ENCODE data around the gene TUSC2.

TUSC2 gene

GRCh38 chr3:50350213-50350526, 22.1 kb upstream of the TUSC2 start:
- no peak for DNase-seq (ENCODE audit: low read depth in 1 of 2, low spot score in 1 of 2)
- H3K27ac ChIP-seq (replicated peaks), result peak overlapping the region; percentile 94
- no peaks in the 10 kb centered on the region for H3K27me3 ChIP-seq (ENCODE audit: insufficient read depth, poor library complexity, severe bottlenecking)
- H3K4me3 ChIP-seq (replicated peaks; ENCODE audit: insufficient read depth, low read length), result peak overlapping the region; percentile 58
- TF ChIP-seq GABPA (IDR thresholded peaks at IDR 0.05; ENCODE audit: low read depth) (no peak), POLR2AphosphoS5 (IDR thresholded peaks at IDR 0.05; ENCODE audit: low read depth) (no peak), SPI1 (IDR thresholded peaks at IDR 0.05; ENCODE audit: borderline replicate concordance, low read depth) (no peak)
- TF ChIP-seq, protein P1, sequence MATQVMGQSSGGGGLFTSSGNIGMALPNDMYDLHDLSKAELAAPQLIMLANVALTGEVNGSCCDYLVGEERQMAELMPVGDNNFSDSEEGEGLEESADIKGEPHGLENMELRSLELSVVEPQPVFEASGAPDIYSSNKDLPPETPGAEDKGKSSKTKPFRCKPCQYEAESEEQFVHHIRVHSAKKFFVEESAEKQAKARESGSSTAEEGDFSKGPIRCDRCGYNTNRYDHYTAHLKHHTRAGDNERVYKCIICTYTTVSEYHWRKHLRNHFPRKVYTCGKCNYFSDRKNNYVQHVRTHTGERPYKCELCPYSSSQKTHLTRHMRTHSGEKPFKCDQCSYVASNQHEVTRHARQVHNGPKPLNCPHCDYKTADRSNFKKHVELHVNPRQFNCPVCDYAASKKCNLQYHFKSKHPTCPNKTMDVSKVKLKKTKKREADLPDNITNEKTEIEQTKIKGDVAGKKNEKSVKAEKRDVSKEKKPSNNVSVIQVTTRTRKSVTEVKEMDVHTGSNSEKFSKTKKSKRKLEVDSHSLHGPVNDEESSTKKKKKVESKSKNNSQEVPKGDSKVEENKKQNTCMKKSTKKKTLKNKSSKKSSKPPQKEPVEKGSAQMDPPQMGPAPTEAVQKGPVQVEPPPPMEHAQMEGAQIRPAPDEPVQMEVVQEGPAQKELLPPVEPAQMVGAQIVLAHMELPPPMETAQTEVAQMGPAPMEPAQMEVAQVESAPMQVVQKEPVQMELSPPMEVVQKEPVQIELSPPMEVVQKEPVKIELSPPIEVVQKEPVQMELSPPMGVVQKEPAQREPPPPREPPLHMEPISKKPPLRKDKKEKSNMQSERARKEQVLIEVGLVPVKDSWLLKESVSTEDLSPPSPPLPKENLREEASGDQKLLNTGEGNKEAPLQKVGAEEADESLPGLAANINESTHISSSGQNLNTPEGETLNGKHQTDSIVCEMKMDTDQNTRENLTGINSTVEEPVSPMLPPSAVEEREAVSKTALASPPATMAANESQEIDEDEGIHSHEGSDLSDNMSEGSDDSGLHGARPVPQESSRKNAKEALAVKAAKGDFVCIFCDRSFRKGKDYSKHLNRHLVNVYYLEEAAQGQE (IDR thresholded peaks at IDR 0.05; ENCODE audit: insufficient replicate concordance, low read depth), result no peak
- TF ChIP-seq, protein P2, sequence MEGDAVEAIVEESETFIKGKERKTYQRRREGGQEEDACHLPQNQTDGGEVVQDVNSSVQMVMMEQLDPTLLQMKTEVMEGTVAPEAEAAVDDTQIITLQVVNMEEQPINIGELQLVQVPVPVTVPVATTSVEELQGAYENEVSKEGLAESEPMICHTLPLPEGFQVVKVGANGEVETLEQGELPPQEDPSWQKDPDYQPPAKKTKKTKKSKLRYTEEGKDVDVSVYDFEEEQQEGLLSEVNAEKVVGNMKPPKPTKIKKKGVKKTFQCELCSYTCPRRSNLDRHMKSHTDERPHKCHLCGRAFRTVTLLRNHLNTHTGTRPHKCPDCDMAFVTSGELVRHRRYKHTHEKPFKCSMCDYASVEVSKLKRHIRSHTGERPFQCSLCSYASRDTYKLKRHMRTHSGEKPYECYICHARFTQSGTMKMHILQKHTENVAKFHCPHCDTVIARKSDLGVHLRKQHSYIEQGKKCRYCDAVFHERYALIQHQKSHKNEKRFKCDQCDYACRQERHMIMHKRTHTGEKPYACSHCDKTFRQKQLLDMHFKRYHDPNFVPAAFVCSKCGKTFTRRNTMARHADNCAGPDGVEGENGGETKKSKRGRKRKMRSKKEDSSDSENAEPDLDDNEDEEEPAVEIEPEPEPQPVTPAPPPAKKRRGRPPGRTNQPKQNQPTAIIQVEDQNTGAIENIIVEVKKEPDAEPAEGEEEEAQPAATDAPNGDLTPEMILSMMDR (IDR thresholded peaks at IDR 0.05; ENCODE audit: insufficient read depth, low read length), result no peak

GRCh38 chr3:50347187-50347813, 19.3 kb upstream of the TUSC2 start:
- TF ChIP-seq, protein P2 (IDR thresholded peaks at IDR 0.05; ENCODE audit: insufficient read depth, low read length), result peak; percentile 23
- TF ChIP-seq, protein P1 (IDR thresholded peaks at IDR 0.05; ENCODE audit: insufficient replicate concordance, low read depth), result no peak
- TF ChIP-seq POLR2AphosphoS5 (IDR thresholded peaks at IDR 0.05; ENCODE audit: low read depth) (no peak), GABPA (IDR thresholded peaks at IDR 0.05; ENCODE audit: low read depth) (no peak)
- DNase-seq (ENCODE audit: low read depth in 1 of 2, low spot score in 1 of 2), result peak in 1 of 2 experiments; percentile 73
- Histone ChIP-seq H3K27ac (replicated peaks) (no peak overlapping the region), H3K27me3 (ENCODE audit: insufficient read depth, poor library complexity, severe bottlenecking) (no peaks in the 10 kb centered on the region), H3K4me3 (replicated peaks; ENCODE audit: insufficient read depth, low read length) (no peak overlapping the region)

GRCh38 chr3:50345586-50346234, 17.7 kb upstream of the TUSC2 start, which contains the start of gene ZMYND10:
ZMYND10 (minus strand) TSS chr3:50345732; CDS start chr3:50345579, 153 bp downstream.
- Histone ChIP-seq H3K27me3 (ENCODE audit: insufficient read depth, poor library complexity, severe bottlenecking) (no peaks in the 10 kb centered on the region), H3K4me3 (replicated peaks; ENCODE audit: insufficient read depth, low read length) (peak within 1 kb of the TSS; percentile 39), H3K27ac (replicated peaks) (0 out of 2 replicates have a peak within 1 kb of the TSS, but pooled peaks have one; percentile 32)
- DNase-seq (ENCODE audit: low read depth in 1 of 2, low spot score in 1 of 2), result peak in 1 of 2 experiments; percentile 74
- TF ChIP-seq POLR2AphosphoS5 (IDR thresholded peaks at IDR 0.05; ENCODE audit: low read depth) (no peak), GABPA (IDR thresholded peaks at IDR 0.05; ENCODE audit: low read depth) (no peak), SPI1 (IDR thresholded peaks at IDR 0.05; ENCODE audit: borderline replicate concordance, low read depth) (no peak)
- TF ChIP-seq, protein P2 (IDR thresholded peaks at IDR 0.05; ENCODE audit: insufficient read depth, low read length), result no peak
- TF ChIP-seq, protein P1 (IDR thresholded peaks at IDR 0.05; ENCODE audit: insufficient replicate concordance, low read depth), result no peak

All from HL-60 (cell line).